NB4 (cell line): Measurements from ENCODE around the gene CMC2.

ENCODE experiments used
- DNase-seq: peaks from one replicate; pipeline ENCODE4 v3.0.0; 2010; ENCODE audit warnings: low read depth
- H3K4me3 ChIP-seq: one replicate; pipeline ENCODE4 v1.5.1; 2011; ENCODE audit warnings: mild to moderate bottlenecking, low read depth, low read length, moderate library complexity
- CTCF ChIP-seq: IDR thresholded peaks from one replicate; pipeline ENCODE4 v1.5.1; 2012; ENCODE audit warnings: low read depth, low read length
- MYC ChIP-seq: IDR thresholded peaks from 2 replicates; pipeline ENCODE4 v1.6.1; 2011; ENCODE audit warnings: low read depth, low read length
- POLR2A ChIP-seq: IDR thresholded peaks from 2 replicates; pipeline ENCODE4 v1.6.1; 2011; ENCODE audit warnings: mild to moderate bottlenecking; ENCODE audit not compliant: insufficient read length; ENCODE audit errors: extremely low read depth
- TF ChIP-seq, protein P1 (sequence below): IDR thresholded peaks from 2 replicates; pipeline ENCODE4 v1.6.1; 2011; ENCODE audit warnings: low read depth, low read length

Gene CMC2

GRCh38 chr16:81006813-81007695, at the start of gene CMC2, which contains the start of gene CENPN:
CMC2 (minus strand) TSS chr16:81006885; CDS start chr16:80997394, 9,491 bp downstream.
CENPN (plus strand) TSS chr16:81007214; CDS start chr16:81011940, 4,726 bp downstream.
- peak; percentile 99 for DNase-seq
- no peak for TF ChIP-seq CTCF
- peak; percentile 37 for TF ChIP-seq POLR2A
- TF ChIP-seq, protein P1, sequence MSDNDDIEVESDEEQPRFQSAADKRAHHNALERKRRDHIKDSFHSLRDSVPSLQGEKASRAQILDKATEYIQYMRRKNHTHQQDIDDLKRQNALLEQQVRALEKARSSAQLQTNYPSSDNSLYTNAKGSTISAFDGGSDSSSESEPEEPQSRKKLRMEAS: peak; percentile 91
- TF ChIP-seq MYC: peak; percentile 88
- H3K4me3 ChIP-seq: peak within 1 kb of the TSS; percentile 65

DNA sequence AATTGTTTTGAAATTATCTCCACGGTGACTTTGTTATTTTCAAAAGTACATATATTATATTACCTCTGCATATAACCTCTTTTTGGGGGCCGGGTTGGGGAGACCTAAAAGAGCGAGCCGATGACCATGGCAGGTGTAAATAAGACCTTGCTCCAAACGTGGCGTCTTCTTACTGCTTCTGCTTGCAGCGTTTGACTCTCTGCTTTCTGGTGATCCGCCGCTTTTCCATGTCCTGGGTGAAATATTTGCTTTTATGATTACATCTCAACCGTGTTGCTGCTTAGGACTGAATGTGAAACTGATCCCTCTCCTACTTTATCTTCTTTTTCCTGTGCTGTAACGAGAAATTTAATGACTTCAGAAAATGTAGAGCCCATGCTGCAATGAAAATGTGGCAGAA, 47.1 kb upstream of the CMC2 start:
- no peak for DNase-seq
- H3K4me3 ChIP-seq: no peak overlapping the region
- TF ChIP-seq CTCF (no peak), MYC (no peak), POLR2A (no peak)
- TF ChIP-seq, protein P1: no peak

- DNase-seq: no peak
- H3K4me3 ChIP-seq: no peak overlapping the region
- TF ChIP-seq MYC: no peak
- TF ChIP-seq CTCF: no peak
- TF ChIP-seq, protein P1: no peak
- TF ChIP-seq POLR2A: no peak
Observed at GRCh38 chr16:81042821-81043220, 36.1 kb upstream of the CMC2 start.

- no peak overlapping the region for H3K4me3 ChIP-seq
- no peak for DNase-seq
- TF ChIP-seq, protein P1: no peak
- TF ChIP-seq MYC: no peak
- TF ChIP-seq POLR2A: no peak
- no peak for TF ChIP-seq CTCF
Observed at GRCh38 chr16:81041696-81042095, 35.0 kb upstream of the CMC2 start.

GRCh38 chr16:81040842-81041241, 34.2 kb upstream of the CMC2 start:
- no peak for DNase-seq
- H3K4me3 ChIP-seq: no peak overlapping the region
- TF ChIP-seq, protein P1: no peak
- no peak for TF ChIP-seq MYC
- TF ChIP-seq CTCF: no peak
- no peak for TF ChIP-seq POLR2A
